ENCODE data around the gene LRFN3.
A peak's percentile ranks its signal among the peaks of the same experiment; 100 is the strongest.
"Not testable (repeated sequence)": the region's sequence is repeated elsewhere in the genome, so short reads cannot be mapped to it uniquely, and the experiment has no call there.

Gene LRFN3

GRCh38 chr19:35935911-35936737 is at the start of gene LRFN3:
Gene LRFN3 (plus strand): TSS chr19:35936374. CDS start chr19:35939426, 3,052 bp downstream.
- DNase-seq: peak; percentile 81

GRCh38 chr19:35887197-35887596 is 49.0 kb upstream of the LRFN3 start:
- DNase-seq: no peak

GRCh38 chr19:35888398-35888797 is 47.8 kb upstream of the LRFN3 start:
- no peak for DNase-seq

GRCh38 chr19:35889370-35890112 is 46.6 kb upstream of the LRFN3 start:
- DNase-seq: no peak

- no peak for DNase-seq
Measured at GRCh38 chr19:35890113-35890650, 46.0 kb upstream of the LRFN3 start.

GRCh38 chr19:35891819-35892218 is 44.4 kb upstream of the LRFN3 start:
- DNase-seq: not testable (repeated sequence)

GRCh38 chr19:35894342-35894741 is 41.8 kb upstream of the LRFN3 start:
- DNase-seq: no peak

GRCh38 chr19:35895911-35896642 is 40.1 kb upstream of the LRFN3 start:
- no peak for DNase-seq

- DNase-seq: no peak
Measured at GRCh38 chr19:35896643-35897040, 39.5 kb upstream of the LRFN3 start.

GRCh38 chr19:35897706-35898451 is 38.3 kb upstream of the LRFN3 start:
- DNase-seq: no peak

- DNase-seq: no peak
Measured at GRCh38 chr19:35898499-35898809, 37.7 kb upstream of the LRFN3 start.

- peak; percentile 41 for DNase-seq
Measured at GRCh38 chr19:35899547-35900214, 36.5 kb upstream of the LRFN3 start.

- no peak for DNase-seq
Measured at GRCh38 chr19:35901055-35901644, 35.0 kb upstream of the LRFN3 start.

- no peak for DNase-seq
Measured at GRCh38 chr19:35901854-35902661, 34.1 kb upstream of the LRFN3 start, which contains the start of gene HCST. Gene HCST (plus strand): TSS chr19:35902529. CDS start chr19:35902594, 65 bp downstream.

GRCh38 chr19:35902870-35903475 is 33.2 kb upstream of the LRFN3 start:
- no peak for DNase-seq

GRCh38 chr19:35903550-35904179 is 32.5 kb upstream of the LRFN3 start:
- no peak for DNase-seq

GRCh38 chr19:35904311-35905068 is 31.7 kb upstream of the LRFN3 start:
- DNase-seq: no peak

GRCh38 chr19:35905178-35905727 is 30.9 kb upstream of the LRFN3 start:
- no peak for DNase-seq

- DNase-seq: no peak
Measured at GRCh38 chr19:35907377-35907745, 28.8 kb upstream of the LRFN3 start.
